H9 (cell line): ENCODE data around the gene RPS28. TPM values are rescaled to one million over a fixed set of nuclear protein-coding genes. Genes with fewer than 3 reads are reported as not detected.

ENCODE experiments used
- DNase-seq: peaks from one replicate; pipeline ENCODE4 v3.0.0-alpha.2; 2017
- H2AFZ ChIP-seq: one replicate; pipeline ENCODE4 v1.6.1; 2013; ENCODE audit warnings: mild to moderate bottlenecking, low read length, control low read depth, moderate library complexity
- H2AK5ac ChIP-seq: 2 replicates; pipeline ENCODE4 v1.6.1; 2013; ENCODE audit warnings: low read length, control low read depth, mixed read lengths; ENCODE audit not compliant: insufficient read length
- H2BK120ac ChIP-seq: one replicate; pipeline ENCODE4 v1.6.1; 2013; ENCODE audit warnings: low read depth, mild to moderate bottlenecking, low read length, control low read depth, inconsistent platforms; ENCODE audit not compliant: poor library complexity, severe bottlenecking
- H2BK12ac ChIP-seq: 2 replicates; pipeline ENCODE4 v1.6.1; 2013; ENCODE audit warnings: low read length, control low read depth, mixed read lengths, low read depth; ENCODE audit not compliant: insufficient read length
- H2BK15ac ChIP-seq: 2 replicates; pipeline ENCODE4 v1.6.1; 2013; ENCODE audit warnings: low read depth, low read length, control low read depth
- H2BK20ac ChIP-seq: one replicate; pipeline ENCODE4 v1.6.1; 2013; ENCODE audit warnings: low read depth, mild to moderate bottlenecking, low read length, control low read depth, inconsistent platforms; ENCODE audit not compliant: poor library complexity, severe bottlenecking
- H2BK5ac ChIP-seq: 2 replicates; pipeline ENCODE4 v1.6.1; 2013; ENCODE audit warnings: low read length, control low read depth, mixed read lengths; ENCODE audit not compliant: insufficient read length
- H3K14ac ChIP-seq: 2 replicates; pipeline ENCODE4 v1.6.1; 2013; ENCODE audit warnings: low read length, control low read depth; ENCODE audit not compliant: insufficient read depth
- H3K18ac ChIP-seq: 2 replicates; pipeline ENCODE4 v1.6.1; 2013; ENCODE audit warnings: low read depth, mild to moderate bottlenecking, mixed read lengths, low read length, control low read depth; ENCODE audit not compliant: insufficient read length
- H3K23ac ChIP-seq: 2 replicates; pipeline ENCODE4 v1.6.1; 2013; ENCODE audit warnings: low read length, control low read depth, mixed read lengths, low read depth; ENCODE audit not compliant: insufficient read length
- H3K23me2 ChIP-seq: 2 replicates; pipeline ENCODE4 v1.6.1; 2013; ENCODE audit warnings: low read depth, mild to moderate bottlenecking, mixed read lengths, low read length, control low read depth; ENCODE audit not compliant: insufficient read length, poor library complexity, severe bottlenecking
- H3K27ac ChIP-seq: 2 replicates; pipeline ENCODE4 v1.5.1; 2013; ENCODE audit warnings: low read length, control low read depth, mixed read lengths, low read depth; ENCODE audit not compliant: insufficient read length
- H3K27me3 ChIP-seq: 2 replicates; pipeline ENCODE4 v1.6.1; 2013; ENCODE audit warnings: low read length, control low read depth, inconsistent platforms; ENCODE audit not compliant: insufficient read depth
- H3K4ac ChIP-seq: 2 replicates; pipeline ENCODE4 v1.6.1; 2013; ENCODE audit warnings: low read depth, mild to moderate bottlenecking, control low read depth, inconsistent platforms, low read length, moderate library complexity
- H3K4me1 ChIP-seq: 2 replicates; pipeline ENCODE4 v1.6.1; 2013; ENCODE audit warnings: low read length, control low read depth, inconsistent platforms; ENCODE audit not compliant: insufficient read depth
- H3K4me2 ChIP-seq: 2 replicates; pipeline ENCODE4 v1.6.1; 2013; ENCODE audit warnings: low read length, control low read depth, mixed read lengths; ENCODE audit not compliant: insufficient read length, insufficient read depth
- H3K56ac ChIP-seq: 2 replicates; pipeline ENCODE4 v1.6.1; 2013; ENCODE audit warnings: low read depth, mild to moderate bottlenecking, mixed read lengths, low read length, control low read depth; ENCODE audit not compliant: insufficient read length
- H3K79me1 ChIP-seq: 2 replicates; pipeline ENCODE4 v1.6.1; 2013; ENCODE audit warnings: low read depth, mild to moderate bottlenecking, moderate library complexity, low read length, control low read depth, inconsistent platforms; ENCODE audit not compliant: insufficient read depth, poor library complexity, severe bottlenecking
- H3K79me2 ChIP-seq: 2 replicates; pipeline ENCODE4 v1.6.1; 2013; ENCODE audit warnings: low read length, control low read depth, inconsistent platforms; ENCODE audit not compliant: insufficient read depth
- H3K9ac ChIP-seq: 2 replicates; pipeline ENCODE4 v1.6.1; 2013; ENCODE audit warnings: low read length, control low read depth, mixed read lengths; ENCODE audit not compliant: insufficient read length; ENCODE audit errors: extremely low read depth
- H3K9me3 ChIP-seq: one replicate; pipeline ENCODE4 v1.6.1; 2013; ENCODE audit warnings: low read depth, low read length, inconsistent platforms; ENCODE audit not compliant: control insufficient read depth
- H3T11ph ChIP-seq: one replicate; pipeline ENCODE4 v1.6.1; 2013; ENCODE audit warnings: mild to moderate bottlenecking, low read length, control low read depth, inconsistent platforms
- H4K20me1 ChIP-seq: one replicate; pipeline ENCODE4 v1.6.1; 2013; ENCODE audit not compliant: control insufficient read depth, insufficient read length, insufficient read depth
- H4K5ac ChIP-seq: 2 replicates; pipeline ENCODE4 v1.6.1; 2013; ENCODE audit warnings: low read depth, mild to moderate bottlenecking, mixed read lengths, low read length, control low read depth; ENCODE audit not compliant: insufficient read length
- H4K8ac ChIP-seq: replicated peaks from 2 replicates; pipeline ENCODE4 v1.6.1; 2013; ENCODE audit warnings: low read length, control low read depth, mixed read lengths, low read depth; ENCODE audit not compliant: insufficient read length
- H4K91ac ChIP-seq: 2 replicates; pipeline ENCODE4 v1.6.1; 2013; ENCODE audit warnings: low read depth, mild to moderate bottlenecking, moderate library complexity, mixed read lengths, low read length, control low read depth; ENCODE audit not compliant: insufficient read length
- H3K27ac Mint-ChIP-seq, 3 experiments: 2 replicates in 2 of 3; 3 replicates in 1 of 3; pipeline ENCODE4 v1.8.0; 2020 to 2021; ENCODE audit warnings: mixed read lengths in 3 of 3, mild to moderate bottlenecking in 1 of 3, moderate library complexity in 1 of 3
- H3K27me3 Mint-ChIP-seq: 2 replicates; pipeline ENCODE4 v1.8.0; 2021; ENCODE audit warnings: low read depth, mild to moderate bottlenecking, moderate library complexity, mixed read lengths
- H3K36me3 Mint-ChIP-seq, 3 experiments: 2 replicates in 2 of 3; 3 replicates in 1 of 3; pipeline ENCODE4 v1.8.0; 2020 to 2021; ENCODE audit warnings: low read depth in 3 of 3, mixed read lengths in 3 of 3; ENCODE audit not compliant: insufficient read depth in 1 of 3
- H3K4me1 Mint-ChIP-seq, 2 experiments: 2 replicates each; pipeline ENCODE4 v1.8.0; 2020; ENCODE audit warnings: mixed read lengths in 2 of 2
- H3K4me3 Mint-ChIP-seq, 2 experiments: 2 replicates in 1 of 2; 3 replicates in 1 of 2; pipeline ENCODE4 v1.8.0; 2020 to 2021; ENCODE audit warnings: mild to moderate bottlenecking in 2 of 2, mixed read lengths in 2 of 2, moderate library complexity in 1 of 2
- H3K9me3 Mint-ChIP-seq, 2 experiments: 2 replicates in 1 of 2; 3 replicates in 1 of 2; pipeline ENCODE4 v1.8.0; 2020; ENCODE audit warnings: mild to moderate bottlenecking in 2 of 2, mixed read lengths in 2 of 2, moderate library complexity in 1 of 2
- WGBS: extraction: QIAGEN DNeasy Blood & Tissue Kit; methylation state at CpG from one replicate; pipeline ENCODE4 v1.1.7; 2013; ENCODE audit warnings: missing lambda C conversion rate, low lambda C conversion rate, mixed read lengths; ENCODE audit not compliant: insufficient read length; ENCODE audit errors: extremely low coverage; 5-methylcytosine and 5-hydroxymethylcytosine counted together
- total RNA-seq: library from RNA; stranded (reverse); gene quantifications from 2 replicates; pipeline ENCODE4 v1.2.1, GENCODE V29; 2021
- TF ChIP-seq, protein P1 (sequence below): fragments of 200-600 bp; sonication (generic); conservative IDR thresholded peaks from 3 replicates; pipeline ENCODE4 v1.8.0; 2021; ENCODE audit warnings: antibody characterized with exemption, mild to moderate bottlenecking

Gene RPS28
- total RNA-seq, 1 experiment from 2014 or later = 1,885 TPM

DNA sequence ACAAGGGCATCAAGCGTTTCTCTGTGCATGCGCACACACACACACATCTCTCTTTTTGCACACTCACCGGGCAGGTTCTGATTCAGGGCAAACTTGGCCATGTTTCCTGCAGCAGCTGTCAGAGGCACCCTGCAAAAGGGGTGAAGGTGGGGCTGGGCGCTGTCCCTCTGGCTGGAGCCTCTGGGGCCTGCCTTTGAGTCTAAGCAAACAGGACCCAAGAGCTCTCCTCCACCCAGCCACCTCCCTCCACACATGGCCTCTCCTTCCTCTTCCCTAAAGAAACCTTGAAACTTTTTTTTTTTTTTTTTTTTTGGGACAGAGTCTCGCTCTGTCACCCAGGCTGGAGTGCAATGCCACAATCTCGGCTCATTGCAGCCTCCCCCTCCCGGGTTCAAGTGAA, 16.4 kb downstream of the RPS28 start:
- Histone ChIP-seq H3K23ac (no peak overlapping the region), H4K8ac (no peak overlapping the region), H3K56ac (no peak overlapping the region), H3K27me3 (peaks cover 18% of the 10 kb centered on the region; the same call in 1 of the 2 replicates), H2BK12ac (no peak overlapping the region), H3K14ac (no peak overlapping the region), H3K27ac (no peak overlapping the region), H3K79me1 (no peaks in the 10 kb centered on the region), H2BK5ac (no peak overlapping the region), H2BK120ac (no peak overlapping the region), H2AK5ac (no peak overlapping the region), H3K9ac (no peak overlapping the region), H4K20me1 (no peaks in the 10 kb centered on the region), H3K79me2 (no peaks in the 10 kb centered on the region), H2BK15ac (no peak overlapping the region), H3K4me2 (no peak overlapping the region), H2BK20ac (no peak overlapping the region), H3K18ac (no peak overlapping the region), H4K91ac (no peak overlapping the region), H3K23me2 (peaks cover 14% of the 10 kb centered on the region), H4K5ac (no peak overlapping the region), H2AFZ (no peak overlapping the region), H3K4ac (no peak overlapping the region), H3K4me1 (no peaks in the 10 kb centered on the region; the same call in 1 of the 2 replicates), H3K9me3 (no peaks in the 10 kb centered on the region), H3T11ph (no peak overlapping the region)
- H3K36me3 Mint-ChIP-seq = peaks cover 0 to 2% (median 0%) of the 10 kb centered on the region in 3 experiments; a peak in 2 of 7 replicates
- H3K27me3 Mint-ChIP-seq = peaks cover 50% of the 10 kb centered on the region
- WGBS = no CpG with 5 or more reads among the region's 7 CpGs
- TF ChIP-seq, protein P1, sequence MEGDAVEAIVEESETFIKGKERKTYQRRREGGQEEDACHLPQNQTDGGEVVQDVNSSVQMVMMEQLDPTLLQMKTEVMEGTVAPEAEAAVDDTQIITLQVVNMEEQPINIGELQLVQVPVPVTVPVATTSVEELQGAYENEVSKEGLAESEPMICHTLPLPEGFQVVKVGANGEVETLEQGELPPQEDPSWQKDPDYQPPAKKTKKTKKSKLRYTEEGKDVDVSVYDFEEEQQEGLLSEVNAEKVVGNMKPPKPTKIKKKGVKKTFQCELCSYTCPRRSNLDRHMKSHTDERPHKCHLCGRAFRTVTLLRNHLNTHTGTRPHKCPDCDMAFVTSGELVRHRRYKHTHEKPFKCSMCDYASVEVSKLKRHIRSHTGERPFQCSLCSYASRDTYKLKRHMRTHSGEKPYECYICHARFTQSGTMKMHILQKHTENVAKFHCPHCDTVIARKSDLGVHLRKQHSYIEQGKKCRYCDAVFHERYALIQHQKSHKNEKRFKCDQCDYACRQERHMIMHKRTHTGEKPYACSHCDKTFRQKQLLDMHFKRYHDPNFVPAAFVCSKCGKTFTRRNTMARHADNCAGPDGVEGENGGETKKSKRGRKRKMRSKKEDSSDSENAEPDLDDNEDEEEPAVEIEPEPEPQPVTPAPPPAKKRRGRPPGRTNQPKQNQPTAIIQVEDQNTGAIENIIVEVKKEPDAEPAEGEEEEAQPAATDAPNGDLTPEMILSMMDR = no peak
- peaks cover 17 to 21% of the 10 kb centered on the region in 2 experiments for H3K4me1 Mint-ChIP-seq
- H3K9me3 Mint-ChIP-seq = no peaks in the 10 kb centered on the region; a peak in 1 of 5 replicates
- 0 out of 5 replicates have a peak overlapping the region, but pooled peaks of 1 of the 2 experiments have one; percentile 6 for H3K4me3 Mint-ChIP-seq
- H3K27ac Mint-ChIP-seq = no peak overlapping the region; a peak in 1 of 7 replicates
- DNase-seq = no peak
